ENCODE data around the gene NTM.

Gene NTM

GRCh38 chr11:132035766-132036165, 665.4 kb downstream of the NTM start:
- no peak overlapping the region for H3K27ac ChIP-seq
- TF ChIP-seq CTCF (conservative IDR thresholded peaks at IDR 0.05), result no peak

DNA sequence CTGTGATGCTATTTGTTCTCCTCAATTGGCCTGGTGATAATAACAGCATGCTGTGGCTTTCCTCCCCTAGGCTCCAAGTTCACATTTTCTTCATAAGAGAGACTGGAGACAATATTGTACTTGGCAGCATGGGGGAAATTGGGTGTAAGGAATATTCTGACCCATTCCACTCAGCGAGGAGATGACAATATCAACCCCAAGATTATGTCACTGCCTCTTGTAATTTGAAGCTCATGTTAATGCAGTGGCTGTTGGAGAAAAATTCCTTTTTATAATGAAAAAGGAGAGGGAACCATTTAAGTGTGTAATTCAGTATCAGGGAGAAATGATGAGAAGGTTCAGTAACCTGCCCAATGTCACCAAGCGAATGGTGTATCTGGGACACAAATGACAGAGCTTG, 665.8 kb downstream of the NTM start:
- H3K27ac ChIP-seq, result no peak overlapping the region
- TF ChIP-seq CTCF (conservative IDR thresholded peaks at IDR 0.05), result no peak

DNA sequence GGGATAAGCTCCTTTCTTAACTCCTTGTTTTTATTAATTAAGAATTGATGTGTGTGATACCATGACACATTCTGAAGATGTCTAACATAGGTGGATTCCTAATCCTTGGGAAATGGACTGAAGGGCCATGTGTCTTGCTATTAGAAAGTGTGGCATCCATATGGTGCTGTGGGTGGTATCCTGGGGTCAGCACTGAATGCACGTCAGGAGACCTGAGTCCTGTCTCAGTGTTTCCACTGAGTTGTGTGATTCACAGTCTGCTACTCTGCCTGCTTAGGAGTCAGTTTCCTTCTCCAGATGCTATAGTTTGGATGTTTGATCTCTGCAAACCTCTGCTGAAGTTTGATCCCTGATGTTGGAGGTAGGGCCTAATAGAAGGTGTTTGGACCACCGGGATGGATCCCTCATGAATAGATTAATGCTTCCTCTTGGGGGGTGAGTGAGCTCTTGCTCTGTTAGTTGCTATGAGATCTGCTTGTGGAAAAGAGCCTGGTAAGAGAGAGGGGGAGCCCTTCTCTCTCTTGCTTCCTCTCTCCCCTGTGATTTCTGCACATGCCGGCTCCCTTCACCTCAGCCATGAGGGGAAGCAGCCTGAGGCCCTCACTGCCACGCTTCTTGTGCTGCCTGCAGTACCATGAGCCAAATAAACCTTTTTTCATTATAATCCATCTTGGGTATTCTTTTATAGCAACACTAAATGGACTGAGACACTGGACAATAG, 666.5 kb downstream of the NTM start:
- TF ChIP-seq CTCF (conservative IDR thresholded peaks at IDR 0.05), result no peak

DNA sequence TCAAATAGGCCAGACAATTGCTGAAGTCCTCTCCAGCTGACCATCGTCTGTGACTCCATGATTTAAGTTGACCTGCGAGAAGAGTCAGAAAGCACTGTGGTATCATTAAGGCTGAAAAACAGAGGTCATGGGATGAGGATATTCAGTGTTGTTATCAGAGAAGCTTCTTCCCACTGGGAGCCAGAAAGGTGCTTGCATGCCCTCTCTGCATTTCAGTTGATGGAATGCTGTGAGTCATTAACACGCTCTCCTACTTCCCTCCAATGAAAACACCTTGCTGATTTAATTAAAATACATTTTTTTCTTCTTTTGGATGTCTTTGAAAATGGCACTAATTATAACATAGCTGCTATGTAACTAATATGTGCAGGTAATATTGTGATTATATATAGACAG, 667.0 kb downstream of the NTM start:
- H3K27ac ChIP-seq, result no peak overlapping the region
- no peak for TF ChIP-seq CTCF (conservative IDR thresholded peaks at IDR 0.05)

More for the DNA sequence above, 666.5 kb downstream of the NTM start:
- H3K27ac ChIP-seq, result no peak overlapping the region

GRCh38 chr11:132037956-132038355, 667.5 kb downstream of the NTM start:
- H3K27ac ChIP-seq, result no peak overlapping the region
- TF ChIP-seq CTCF (conservative IDR thresholded peaks at IDR 0.05), result no peak

DNA sequence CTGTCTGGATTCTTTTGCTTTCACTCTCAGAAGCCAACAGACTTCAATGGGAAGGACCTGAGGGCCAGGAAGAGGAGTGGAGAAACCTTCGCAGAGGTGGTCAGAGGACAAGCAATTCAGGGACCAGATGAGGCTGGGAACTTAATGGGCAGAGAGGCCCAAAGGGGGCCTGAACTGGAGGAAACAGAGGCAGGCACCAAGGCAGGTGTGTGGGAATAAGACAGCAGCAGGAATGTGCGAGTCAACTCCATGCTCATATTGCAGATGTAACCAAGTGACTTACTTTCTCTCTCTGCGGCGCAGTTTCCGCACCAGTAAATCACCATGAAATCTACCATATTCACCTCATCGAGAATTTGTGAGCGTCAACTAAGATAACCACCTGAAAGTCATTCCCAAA, 669.1 kb downstream of the NTM start:
- TF ChIP-seq CTCF (conservative IDR thresholded peaks at IDR 0.05), result no peak
- no peak overlapping the region for H3K27ac ChIP-seq

GRCh38 chr11:132042296-132042695, 671.9 kb downstream of the NTM start:
- no peak for TF ChIP-seq CTCF (conservative IDR thresholded peaks at IDR 0.05)

More at GRCh38 chr11:132042296-132042695, 671.9 kb downstream of the NTM start:
- H3K27ac ChIP-seq, result no peak overlapping the region

Data from VCaP (cell line).